B cell (primary cell): Measurements from ENCODE around the gene ADAMTS16. TPM values are rescaled to one million over a fixed set of nuclear protein-coding genes. Genes with fewer than 3 reads are reported as not detected.

ENCODE experiments used
- ATAC-seq: fragments of 200-7000 bp; cut with Tn5 transposase; one replicate; pipeline ENCODE4 v1.10.0; 2021; ENCODE audit warnings: low read depth, mild to moderate bottlenecking, moderate number of reproducible peaks, moderate library complexity
- CTCF ChIA-PET: fragments of 350-600 bp; sonication (Branson Sonifier 250); formaldehyde crosslinking; loops from one replicate; lab custom pipeline; 2021; ENCODE audit warnings: antibody characterized with exemption, inconsistent platforms; lab: Charles Lee
- POLR2A ChIA-PET: fragments of 350-600 bp; sonication (Branson Sonifier 250); formaldehyde crosslinking; loops from one replicate; lab custom pipeline; 2021; ENCODE audit warnings: antibody characterized with exemption; lab: Charles Lee
- DNase-seq: peaks from one replicate; pipeline ENCODE4 v3.0.0; 2013
- H2AFZ ChIP-seq: 2 replicates; pipeline ENCODE4 v1.6.1; 2012; ENCODE audit warnings: mild to moderate bottlenecking, low read depth, low read length; ENCODE audit not compliant: insufficient read depth, poor library complexity, severe bottlenecking
- H3K27ac ChIP-seq, 2 donors: 1 replicate in 1 of 2; 2 replicates in 1 of 2; pipeline ENCODE4 v1.5.1; 2012 to 2013; ENCODE audit warnings: low read length in 2 of 2, mild to moderate bottlenecking in 2 of 2, moderate library complexity in 1 of 2
- H3K27me3 ChIP-seq, 4 experiments: fragments of 200-600 bp in 1 of 4; sonication (generic) in 1 of 4; replicated peaks in 1 of 4; 1 replicate in 2 of 4; 2 replicates in 2 of 4; pipeline versions ENCODE4 v1.6.1 to v1.7.0; 2013 to 2016; ENCODE audit warnings: low read length in 3 of 4, mild to moderate bottlenecking in 2 of 4, mixed read lengths in 1 of 4, moderate library complexity in 1 of 4; ENCODE audit not compliant: insufficient read depth in 4 of 4, control insufficient read depth in 3 of 4; ENCODE audit errors: control extremely low read depth in 1 of 4
- H3K36me3 ChIP-seq, 2 experiments: replicated peaks in 1 of 2; 1 replicate in 1 of 2; 2 replicates in 1 of 2; pipeline versions ENCODE4 v1.6.1 to v1.7.1; 2013; ENCODE audit warnings: low read length in 1 of 2; ENCODE audit not compliant: insufficient read depth in 2 of 2, control insufficient read depth in 1 of 2; ENCODE audit errors: control extremely low read depth in 1 of 2, extremely low read depth in 1 of 2
- H3K4me1 ChIP-seq, 2 donors: fragments of 200-600 bp in 1 of 2; sonication (generic) in 1 of 2; 1 replicate in 1 of 2; 2 replicates in 1 of 2; pipeline versions ENCODE4 v1.5.1 to v1.6.1; 2013 to 2017; ENCODE audit warnings: low read length in 2 of 2; ENCODE audit not compliant: control insufficient read depth in 2 of 2, insufficient read depth in 2 of 2
- H3K4me2 ChIP-seq: replicated peaks from 2 replicates; pipeline ENCODE3; 2012; ENCODE audit warnings: mild to moderate bottlenecking, low read depth, low read length; ENCODE audit not compliant: poor library complexity, severe bottlenecking
- H3K4me3 ChIP-seq, 5 experiments: fragments of 200-600 bp in 1 of 5; sonication (generic) in 1 of 5; 1 replicate in 3 of 5; 2 replicates in 2 of 5; pipeline versions ENCODE4 v1.5.1 to v1.7.0; 2011 to 2016; ENCODE audit warnings: low read length in 4 of 5, mild to moderate bottlenecking in 4 of 5, low read depth in 2 of 5, control low read depth in 1 of 5, moderate library complexity in 1 of 5; ENCODE audit not compliant: insufficient read depth in 1 of 5; ENCODE audit errors: control extremely low read depth in 1 of 5, extremely low read depth in 1 of 5
- H3K79me2 ChIP-seq: fragments of 200-600 bp; sonication (generic); one replicate; pipeline ENCODE4 v1.6.0; 2016; ENCODE audit warnings: low read length; ENCODE audit not compliant: control insufficient read depth, insufficient read depth
- H3K9ac ChIP-seq: fragments of 200-600 bp; sonication (generic); 2 replicates; pipeline ENCODE4 v1.6.1; 2017; ENCODE audit warnings: mild to moderate bottlenecking, low read length, moderate library complexity
- H3K9me3 ChIP-seq, 3 donors: one replicate each; pipeline versions ENCODE4 v1.6.1 to v1.7.1; 2013; ENCODE audit warnings: low read length in 2 of 3; ENCODE audit not compliant: control insufficient read depth in 2 of 3, insufficient read depth in 1 of 3; ENCODE audit errors: control extremely low read depth in 1 of 3
- H4K20me1 ChIP-seq: 2 replicates; pipeline ENCODE4 v1.6.0; 2012; ENCODE audit warnings: mild to moderate bottlenecking, low read length; ENCODE audit not compliant: insufficient read depth, control insufficient read depth, poor library complexity, severe bottlenecking
- H3K27ac Mint-ChIP-seq: one replicate; pipeline ENCODE4 v1.8.0; 2021; ENCODE audit warnings: mixed read lengths
- H3K27me3 Mint-ChIP-seq: one replicate; pipeline ENCODE4 v1.8.0; 2021; ENCODE audit warnings: mixed read lengths
- H3K4me1 Mint-ChIP-seq: one replicate; pipeline ENCODE4 v1.8.0; 2021; ENCODE audit warnings: mixed read lengths
- H3K4me3 Mint-ChIP-seq: one replicate; pipeline ENCODE4 v1.8.0; 2021; ENCODE audit warnings: mixed read lengths
- H3K9me3 Mint-ChIP-seq: one replicate; pipeline ENCODE4 v1.8.0; 2022; ENCODE audit warnings: mixed read lengths; ENCODE audit not compliant: insufficient read depth
- CTCF ChIP-seq: fragments of 200-600 bp; IDR thresholded peaks from one replicate; pipeline ENCODE4 v1.8.0; 2022; ENCODE audit warnings: antibody characterized with exemption, mild to moderate bottlenecking
- EZH2 ChIP-seq: IDR thresholded peaks from 2 replicates; pipeline ENCODE4 v1.6.1; 2012; ENCODE audit warnings: borderline replicate concordance, low read depth, mild to moderate bottlenecking, moderate library complexity, low read length; ENCODE audit not compliant: insufficient read depth, poor library complexity, severe bottlenecking
- WGBS: methylation state at CpG from one replicate; pipeline ENCODE4 v1.1.5; 2013; ENCODE audit warnings: missing lambda C conversion rate; ENCODE audit not compliant: insufficient coverage; 5-methylcytosine and 5-hydroxymethylcytosine counted together
- intact Hi-C: fragments of 100-400 bp; cut with micrococcal nuclease; formaldehyde crosslinking; loops from one replicate; pipeline ENCODE4 v1.10.0; 2022
- polyA plus RNA-seq: library from polyadenylated mRNA; depleted of rRNA; stranded (reverse); fragments of >200 nt; gene quantifications from 2 replicates; pipeline ENCODE4 v1.2.3, GENCODE V29; 2012
- total RNA-seq, 2 donors: library from RNA; stranded (reverse); fragments of 120-200 nt in 1 of 2; gene quantifications; 1 replicate in 1 of 2; 2 replicates in 1 of 2; pipeline versions ENCODE4 v1.2.3 to v1.2.4, GENCODE V29; 2013 to 2022

Gene ADAMTS16
- total and polyA plus RNA-seq, 2 donors (not counting 1 experiment from before 2014, with no cell fraction given) = not detected

GRCh38 chr5:5302201-5302600 is 162.1 kb downstream of the ADAMTS16 start:
- Histone ChIP-seq H2AFZ (no peak overlapping the region), H3K4me2 (no peak overlapping the region), H3K36me3 (no peaks in the 10 kb centered on the region), H3K79me2 (no peaks in the 10 kb centered on the region), H4K20me1 (no peaks in the 10 kb centered on the region), H3K27me3 (no peaks in the 10 kb centered on the region), H3K9ac (no peak overlapping the region), H3K4me3 (no peak overlapping the region), H3K9me3 (peaks cover 0 to 50% (median 0%) of the 10 kb centered on the region in 3 donors), H3K4me1 (no peaks in the 10 kb centered on the region), H3K27ac (no peak overlapping the region)
- ATAC-seq (no peak), DNase-seq (no peak)
- Mint-ChIP-seq H3K27ac (no peak overlapping the region), H3K4me3 (no peak overlapping the region), H3K9me3 (peaks cover 5% of the 10 kb centered on the region), H3K4me1 (no peaks in the 10 kb centered on the region), H3K27me3 (no peaks in the 10 kb centered on the region)
- CTCF ChIA-PET = no interaction called here
- no CpG with 5 or more reads among the region's 4 CpGs for WGBS
- no peak for TF ChIP-seq EZH2
- no peak for TF ChIP-seq CTCF
- intact Hi-C loops = no loop called here
- POLR2A ChIA-PET = no interaction called here

- intact Hi-C loops = no loop called here
Measured at GRCh38 chr5:5303242-5303641, 163.1 kb downstream of the ADAMTS16 start.

More at GRCh38 chr5:5303242-5303641, 163.1 kb downstream of the ADAMTS16 start:
- Mint-ChIP-seq H3K4me3 (no peak overlapping the region), H3K4me1 (no peaks in the 10 kb centered on the region), H3K27me3 (no peaks in the 10 kb centered on the region), H3K9me3 (peaks cover 5% of the 10 kb centered on the region), H3K27ac (no peak overlapping the region)
- Histone ChIP-seq H3K27me3 (no peaks in the 10 kb centered on the region), H3K4me3 (no peak overlapping the region), H4K20me1 (no peaks in the 10 kb centered on the region), H3K9ac (no peak overlapping the region), H3K4me2 (no peak overlapping the region), H3K27ac (no peak overlapping the region), H3K79me2 (no peaks in the 10 kb centered on the region), H2AFZ (no peak overlapping the region), H3K36me3 (no peaks in the 10 kb centered on the region), H3K4me1 (no peaks in the 10 kb centered on the region), H3K9me3 (peaks cover 0 to 57% (median 0%) of the 10 kb centered on the region in 3 donors)
- WGBS = 94% methylated on average over 15 of the region's 15 CpGs
- POLR2A ChIA-PET = no interaction called here
- ATAC-seq = no peak
- TF ChIP-seq CTCF = no peak
- TF ChIP-seq EZH2 = no peak
- CTCF ChIA-PET = no interaction called here
- no peak for DNase-seq
